GM19395 (cell line): ENCODE results near the gene MERTK.

Source experiments
- ATAC-seq: cut with Tn5 transposase; IDR thresholded peaks from one replicate; pipeline ENCODE4 v1.9.1; 2021; ENCODE audit warnings: mild to moderate bottlenecking, moderate library complexity; ENCODE audit not compliant: unreplicated experiment

Gene MERTK

GRCh38 chr2:112005406-112006075 is 107.1 kb downstream of the MERTK start:
- ATAC-seq = no peak

- ATAC-seq = no peak
These were observed 107.6 kb downstream of the MERTK start for GRCh38 chr2:112006076-112006410.

GRCh38 chr2:112007493-112007892 is 109.1 kb downstream of the MERTK start:
- ATAC-seq = no peak

- no peak for ATAC-seq
These were observed 110.6 kb downstream of the MERTK start for GRCh38 chr2:112008910-112009485.

- ATAC-seq = no peak
These were observed 112.3 kb downstream of the MERTK start for GRCh38 chr2:112010751-112011150.

- ATAC-seq = no peak
These were observed 114.1 kb downstream of the MERTK start for GRCh38 chr2:112012556-112012955.

- ATAC-seq = no peak
These were observed 120.4 kb downstream of the MERTK start for GRCh38 chr2:112018846-112019245.

GRCh38 chr2:112019569-112019982 is 121.2 kb downstream of the MERTK start:
- no peak for ATAC-seq

GRCh38 chr2:112020561-112020960 is 122.2 kb downstream of the MERTK start:
- no peak for ATAC-seq

GRCh38 chr2:112021290-112021689 is 122.9 kb downstream of the MERTK start:
- no peak for ATAC-seq

GRCh38 chr2:112021781-112022231 is 123.4 kb downstream of the MERTK start:
- no peak for ATAC-seq

GRCh38 chr2:112023707-112024106 is 125.3 kb downstream of the MERTK start:
- ATAC-seq = no peak

- ATAC-seq = no peak
These were observed 125.8 kb downstream of the MERTK start for GRCh38 chr2:112024231-112024630.

GRCh38 chr2:112024896-112025491 is 126.6 kb downstream of the MERTK start:
- no peak for ATAC-seq

GRCh38 chr2:112026509-112026908 is 128.1 kb downstream of the MERTK start:
- ATAC-seq = no peak

GRCh38 chr2:112027767-112028166 is 129.4 kb downstream of the MERTK start:
- no peak for ATAC-seq

GRCh38 chr2:112029164-112029563 is 130.8 kb downstream of the MERTK start:
- ATAC-seq = no peak

GRCh38 chr2:112031473-112032223 is 133.2 kb downstream of the MERTK start:
- no peak for ATAC-seq

GRCh38 chr2:112032224-112032586 is 133.8 kb downstream of the MERTK start:
- ATAC-seq = no peak

GRCh38 chr2:112032689-112033465 is 134.5 kb downstream of the MERTK start:
- ATAC-seq = no peak

- ATAC-seq = no peak
These were observed 135.2 kb downstream of the MERTK start for GRCh38 chr2:112033600-112033999.
